Stomach (tissue), 4 donors: ENCODE results near the gene MBNL2.

Experiments used
- CTCF ChIP-seq, 7 experiments: fragments of 450-650 bp in 4 of 7; fragments of 200-600 bp in 3 of 7; sonication (generic) in 3 of 7; IDR thresholded peaks; one replicate each; pipeline ENCODE4 v1.5.1; 2016 to 2019; ENCODE audit warnings: antibody characterized with exemption in 7 of 7, control low read depth in 2 of 7, mild to moderate bottlenecking in 1 of 7
- POLR2A ChIP-seq, 4 donors: fragments of 450-650 bp; IDR thresholded peaks; one replicate each; pipeline ENCODE4 v1.6.1; 2016; ENCODE audit warnings: antibody characterized with exemption in 4 of 4, control low read depth in 2 of 4, mild to moderate bottlenecking in 1 of 4, moderate library complexity in 1 of 4
- POLR2AphosphoS5 ChIP-seq, 3 donors: sonication (generic); formaldehyde crosslinking; IDR thresholded peaks; one replicate each; pipeline ENCODE4 v1.6.1; 2016; ENCODE audit warnings: antibody characterized with exemption in 3 of 3

GRCh38 chr13:97267418-97268059 lies 45.4 kb downstream of the MBNL2 start:
- no peak for TF ChIP-seq POLR2AphosphoS5 (IDR thresholded peaks at IDR 0.05)
- no peak for TF ChIP-seq CTCF (IDR thresholded peaks at IDR 0.05)
- TF ChIP-seq POLR2A (IDR thresholded peaks at IDR 0.05): no peak
